Endothelial cell of umbilical vein (primary cell): ENCODE results near the gene ART5. TPM values are rescaled to one million over a fixed set of nuclear protein-coding genes. Genes with fewer than 3 reads are reported as not detected.
"Not testable (repeated sequence)": the region's sequence is repeated elsewhere in the genome, so short reads cannot be mapped to it uniquely, and the experiment has no call there.

ENCODE experiments used
- BruUV-seq: library from RNA; stranded (reverse); fragments of 400-500 nt; replicated peaks from 2 replicates; lab custom pipeline; 2021; lab: Mats Ljungman, UMichigan
- CTCF ChIA-PET: fragments of 300-600, 350-600 bp; sonication (Branson Sonifier 250); formaldehyde crosslinking; loops from one replicate; lab custom pipeline; 2021; ENCODE audit warnings: antibody characterized with exemption, inconsistent platforms; lab: Charles Lee
- POLR2A ChIA-PET: fragments of 300-600, 350-600 bp; sonication (Branson Sonifier 250); formaldehyde crosslinking; loops from one replicate; lab custom pipeline; 2021; ENCODE audit warnings: antibody characterized with exemption, inconsistent platforms; lab: Charles Lee
- DNase-seq: peaks from one replicate; pipeline ENCODE4 v3.0.0-alpha.2; 2011; ENCODE audit warnings: low read depth, low spot score
- FAIRE-seq: peaks from 2 replicates; lab custom pipeline; 2011; peaks lifted over from hg19 to GRCh38; lab: Jason Lieb, UNC
- H2AFZ ChIP-seq: 2 replicates; pipeline ENCODE4 v1.6.0; 2012; ENCODE audit warnings: low read depth, low read length, control low read depth, inconsistent platforms
- H3K27ac ChIP-seq: 2 replicates; pipeline ENCODE4 v1.5.1; 2011; ENCODE audit warnings: low read depth, mild to moderate bottlenecking, control low read depth, low read length, moderate library complexity; ENCODE audit not compliant: insufficient read depth
- H3K27me3 ChIP-seq, 2 experiments: 2 replicates each; pipeline versions ENCODE4 v1.6.0 to v1.6.1; 2011; ENCODE audit warnings: low read length in 2 of 2, mixed read lengths in 1 of 2; ENCODE audit not compliant: control insufficient read depth in 2 of 2, insufficient read depth in 2 of 2
- H3K36me3 ChIP-seq, 2 experiments: 2 replicates in 1 of 2; 3 replicates in 1 of 2; pipeline ENCODE4 v1.5.1; 2011; ENCODE audit warnings: low read length in 2 of 2, mild to moderate bottlenecking in 1 of 2, moderate library complexity in 1 of 2; ENCODE audit not compliant: control insufficient read depth in 2 of 2, insufficient read depth in 2 of 2; ENCODE audit errors: extremely low read depth in 1 of 2
- H3K4me1 ChIP-seq: 3 replicates; pipeline ENCODE4 v1.5.1; 2011; ENCODE audit warnings: mild to moderate bottlenecking, low read length; ENCODE audit not compliant: control insufficient read depth, insufficient read depth; ENCODE audit errors: extremely low read depth
- H3K4me2 ChIP-seq: 2 replicates; pipeline ENCODE4 v1.6.1; 2011; ENCODE audit warnings: low read length, control low read depth, mixed read lengths; ENCODE audit not compliant: insufficient read depth
- H3K4me3 ChIP-seq, 3 experiments: fragments of 200-600 bp in 1 of 3; sonication (generic), shearing (Covaris generic) in 1 of 3; replicated peaks in 1 of 3; 2 replicates each; pipeline ENCODE4 v1.5.1; 2011 to 2016; ENCODE audit warnings: control low read depth in 3 of 3, low read length in 3 of 3, mild to moderate bottlenecking in 2 of 3, inconsistent platforms in 1 of 3, low read depth in 1 of 3, moderate library complexity in 1 of 3; ENCODE audit not compliant: insufficient read depth in 1 of 3
- H3K79me2 ChIP-seq: 2 replicates; pipeline ENCODE4 v1.6.0; 2012; ENCODE audit warnings: low read length, inconsistent platforms; ENCODE audit not compliant: control insufficient read depth, insufficient read depth
- H3K9ac ChIP-seq: replicated peaks from 2 replicates; pipeline ENCODE3; 2011; ENCODE audit warnings: low read length, control low read depth; ENCODE audit not compliant: insufficient read depth; ENCODE audit errors: extremely low read depth
- H3K9me1 ChIP-seq: replicated peaks from 3 replicates; pipeline ENCODE4 v1.6.0; 2011; ENCODE audit warnings: mild to moderate bottlenecking, low read length; ENCODE audit not compliant: control insufficient read depth, insufficient read depth; ENCODE audit errors: extremely low read depth
- H3K9me3 ChIP-seq: replicated peaks from 2 replicates; pipeline ENCODE4 v1.5.1; 2012; ENCODE audit warnings: low read length, inconsistent platforms; ENCODE audit not compliant: control insufficient read depth, insufficient read depth
- H4K20me1 ChIP-seq: replicated peaks from 2 replicates; pipeline ENCODE3; 2011; ENCODE audit warnings: mild to moderate bottlenecking, low read length; ENCODE audit not compliant: control insufficient read depth, insufficient read depth; ENCODE audit errors: extremely low read depth
- EZH2 ChIP-seq: IDR thresholded peaks from 2 replicates; pipeline ENCODE4 v1.6.1; 2012; ENCODE audit warnings: borderline replicate concordance, low read depth, mild to moderate bottlenecking, moderate library complexity, low read length, inconsistent platforms; ENCODE audit not compliant: severe bottlenecking
- FOS ChIP-seq: IDR thresholded peaks from 2 replicates; pipeline ENCODE4 v1.6.1; 2011; ENCODE audit warnings: mild to moderate bottlenecking, low read length, moderate library complexity, borderline replicate concordance; ENCODE audit not compliant: insufficient read depth
- GATA2 ChIP-seq: IDR thresholded peaks from 2 replicates; pipeline ENCODE4 v1.7.0; 2011; ENCODE audit warnings: low read depth, mild to moderate bottlenecking, moderate library complexity, mixed read lengths, low read length; ENCODE audit not compliant: insufficient read length, insufficient read depth
- JUN ChIP-seq: IDR thresholded peaks from 2 replicates; pipeline ENCODE4 v1.6.1; 2011; ENCODE audit warnings: borderline replicate concordance, low read depth; ENCODE audit not compliant: insufficient read length, insufficient read depth
- MAX ChIP-seq: IDR thresholded peaks from 2 replicates; pipeline ENCODE4 v1.6.1; 2011; ENCODE audit not compliant: insufficient read depth, insufficient read length
- MYC ChIP-seq: IDR thresholded peaks from one replicate; pipeline ENCODE4 v1.6.1; 2011; ENCODE audit warnings: mild to moderate bottlenecking, low read depth, low read length
- POLR2A ChIP-seq: IDR thresholded peaks from 2 replicates; pipeline ENCODE4 v1.6.1; 2012; ENCODE audit warnings: low read depth, mild to moderate bottlenecking, control low read depth, low read length
- POLR2AphosphoS5 ChIP-seq: IDR thresholded peaks from 2 replicates; pipeline ENCODE4 v1.6.1; 2012; ENCODE audit warnings: low read depth, mild to moderate bottlenecking, control low read depth, low read length, moderate library complexity; ENCODE audit not compliant: insufficient read depth
- dilution Hi-C: fragments of 300-500 bp; cut with MboI; formaldehyde crosslinking; loops from one replicate; pipeline ENCODE4 v1.15.0; 2019; ENCODE audit warnings: low sequenced_read_pairs; ENCODE audit not compliant: extremely low pct_ligation_motif_present
- intact Hi-C: fragments of 100-400 bp; cut with micrococcal nuclease; formaldehyde crosslinking; loops from one replicate; pipeline ENCODE4 v1.10.0; 2022
- polyA plus RNA-seq, 4 experiments: library from polyadenylated mRNA; depleted of rRNA in 3 of 4; stranded (reverse) in 3 of 4; unstranded in 1 of 4; fragments of >200 nt; gene quantifications; 2 replicates each; pipeline versions ENCODE4 v1.2.1 to v1.2.3, GENCODE V29; 2011 to 2012; ENCODE audit warnings: missing spikeins in 1 of 4
- total RNA-seq: library from RNA; stranded (reverse); gene quantifications from 2 replicates; pipeline ENCODE4 v1.2.3, GENCODE V29; 2021
- TF ChIP-seq, protein P1 (sequence below), 2 donors: IDR thresholded peaks; 1 replicate in 1 of 2; 2 replicates in 1 of 2; pipeline ENCODE4 v1.5.1; 2011; ENCODE audit warnings: low read length in 2 of 2, mild to moderate bottlenecking in 2 of 2, moderate library complexity in 2 of 2, control low read depth in 1 of 2, inconsistent platforms in 1 of 2, low read depth in 1 of 2; ENCODE audit not compliant: insufficient read depth in 1 of 2; ENCODE audit errors: extremely low read depth in 1 of 2

Gene ART5
- total and polyA plus RNA-seq, 2 donors (not counting 3 experiments of a cell fraction or from before 2014, with no cell fraction given): not detected

DNA sequence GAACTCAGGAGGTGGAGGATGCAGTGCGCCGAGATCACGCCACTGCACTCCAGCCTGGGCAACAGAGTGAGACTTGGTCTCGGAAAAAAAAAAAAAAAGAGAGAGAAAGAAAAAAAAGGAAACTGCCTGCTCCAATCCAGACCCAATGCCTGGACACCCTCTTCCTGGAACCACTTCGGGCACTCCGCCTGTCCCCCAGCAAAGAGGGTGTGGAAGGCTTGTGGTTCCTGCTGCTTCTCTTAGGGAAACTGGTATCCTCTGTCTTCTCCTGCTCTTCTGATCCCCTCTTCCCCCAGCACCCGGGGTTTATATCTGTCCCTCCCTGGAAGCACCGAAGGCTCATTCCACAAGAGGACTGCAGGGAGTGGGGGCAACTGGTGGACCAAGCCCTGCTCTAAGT, 16.5 kb upstream of the ART5 start:
- Histone ChIP-seq H3K9me1 (no peaks in the 10 kb centered on the region), H3K9ac (no peak overlapping the region), H4K20me1 (no peaks in the 10 kb centered on the region), H3K9me3 (no peaks in the 10 kb centered on the region), H3K79me2 (no peaks in the 10 kb centered on the region), H3K27me3 (peaks cover 6% of the 10 kb centered on the region in 2 experiments), H2AFZ (no peak overlapping the region), H3K36me3 (no peaks in the 10 kb centered on the region), H3K4me1 (no peaks in the 10 kb centered on the region), H3K4me3 (no peak overlapping the region), H3K27ac (no peak overlapping the region), H3K4me2 (no peak overlapping the region)
- ChIA-PET POLR2A (no interaction called here), CTCF (no interaction called here)
- no peak for FAIRE-seq
- intact Hi-C loops: no loop called here
- no TSS peak for BruUV-seq
- TF ChIP-seq GATA2 (no peak), JUN (no peak), FOS (no peak), MYC (no peak), MAX (no peak), POLR2A (no peak), EZH2 (no peak), POLR2AphosphoS5 (no peak)
- TF ChIP-seq, protein P1, sequence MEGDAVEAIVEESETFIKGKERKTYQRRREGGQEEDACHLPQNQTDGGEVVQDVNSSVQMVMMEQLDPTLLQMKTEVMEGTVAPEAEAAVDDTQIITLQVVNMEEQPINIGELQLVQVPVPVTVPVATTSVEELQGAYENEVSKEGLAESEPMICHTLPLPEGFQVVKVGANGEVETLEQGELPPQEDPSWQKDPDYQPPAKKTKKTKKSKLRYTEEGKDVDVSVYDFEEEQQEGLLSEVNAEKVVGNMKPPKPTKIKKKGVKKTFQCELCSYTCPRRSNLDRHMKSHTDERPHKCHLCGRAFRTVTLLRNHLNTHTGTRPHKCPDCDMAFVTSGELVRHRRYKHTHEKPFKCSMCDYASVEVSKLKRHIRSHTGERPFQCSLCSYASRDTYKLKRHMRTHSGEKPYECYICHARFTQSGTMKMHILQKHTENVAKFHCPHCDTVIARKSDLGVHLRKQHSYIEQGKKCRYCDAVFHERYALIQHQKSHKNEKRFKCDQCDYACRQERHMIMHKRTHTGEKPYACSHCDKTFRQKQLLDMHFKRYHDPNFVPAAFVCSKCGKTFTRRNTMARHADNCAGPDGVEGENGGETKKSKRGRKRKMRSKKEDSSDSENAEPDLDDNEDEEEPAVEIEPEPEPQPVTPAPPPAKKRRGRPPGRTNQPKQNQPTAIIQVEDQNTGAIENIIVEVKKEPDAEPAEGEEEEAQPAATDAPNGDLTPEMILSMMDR (IDR thresholded peaks at IDR 0.05; ENCODE audit: extremely low read depth in 1 of 2, insufficient read depth in 1 of 2, low read depth in 1 of 2, low read length in 2 of 2): no peak
- dilution Hi-C loops: no loop called here
- no peak for DNase-seq

DNA sequence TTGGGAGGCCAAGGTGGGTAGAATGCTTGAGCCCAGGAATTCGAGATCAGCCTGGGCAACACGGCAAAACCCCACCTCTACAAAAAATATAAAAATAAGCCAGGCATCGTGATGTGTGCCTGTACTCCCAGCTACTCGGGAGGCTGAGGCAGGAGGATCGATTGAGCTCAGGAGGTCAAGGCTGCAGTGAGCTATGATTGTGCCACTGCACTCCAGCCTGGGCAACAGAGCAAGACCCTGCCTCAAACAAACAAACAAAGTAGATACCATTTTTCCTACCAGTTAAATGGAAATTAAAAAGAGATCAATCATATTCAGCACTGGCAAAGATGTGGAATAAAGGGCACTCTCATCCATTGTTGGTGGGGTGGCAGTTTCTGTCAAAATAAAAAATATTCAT, 15.5 kb upstream of the ART5 start:
- H3K9ac ChIP-seq, H3K27ac ChIP-seq, H3K9me1 ChIP-seq, H3K9me3 ChIP-seq, dilution Hi-C loops, H3K79me2 ChIP-seq, intact Hi-C loops, H3K27me3 ChIP-seq, H3K4me3 ChIP-seq, H2AFZ ChIP-seq, FAIRE-seq, CTCF ChIA-PET, BruUV-seq, H3K4me1 ChIP-seq, POLR2A ChIA-PET, DNase-seq, H3K4me2 ChIP-seq, H3K36me3 ChIP-seq, H4K20me1 ChIP-seq: not testable (repeated sequence)
